IMR-90 (cell line): ENCODE measurements around the gene NEFH. TPM values are rescaled to one million over a fixed set of nuclear protein-coding genes. Genes with fewer than 3 reads are reported as not detected.

Experiments used
- ATAC-seq: fragments of 200-7000 bp; cut with Tn5 transposase; 2 replicates; pipeline ENCODE4 v1.9.1; 2020; ENCODE audit warnings: low read depth, mild to moderate bottlenecking, moderate library complexity
- BruUV-seq: library from RNA; stranded (reverse); fragments of 400-500 nt; replicated peaks from 2 replicates; lab custom pipeline; 2021; lab: Mats Ljungman, UMichigan
- CTCF ChIA-PET: fragments of 300-600 bp; formaldehyde crosslinking; extraction: SDS; loops from one replicate; lab custom pipeline; 2021; ENCODE audit warnings: antibody characterized with exemption; lab: Yijun Ruan, JAX
- POLR2A ChIA-PET: fragments of 300-600 bp; sonication (Branson Sonifier 250); formaldehyde crosslinking; loops from one replicate; lab custom pipeline; 2022; ENCODE audit warnings: antibody characterized with exemption; ENCODE audit not compliant: unreplicated experiment; lab: Charles Lee
- DNase-seq: peaks from one replicate; pipeline ENCODE4 v3.0.0; 2013
- H2AFZ ChIP-seq: replicated peaks from 2 replicates; pipeline ENCODE3; 2013; ENCODE audit warnings: low read length, mild to moderate bottlenecking; ENCODE audit not compliant: poor library complexity
- H2AK5ac ChIP-seq: 2 replicates; pipeline ENCODE4 v1.6.1; 2013; ENCODE audit warnings: low read depth, low read length, inconsistent platforms
- H2AK9ac ChIP-seq: replicated peaks from 2 replicates; pipeline ENCODE3; 2013; ENCODE audit warnings: mild to moderate bottlenecking, low read depth, low read length, moderate library complexity; ENCODE audit not compliant: poor library complexity
- H2BK120ac ChIP-seq: 2 replicates; pipeline ENCODE4 v1.6.1; 2013; ENCODE audit warnings: low read depth, low read length, inconsistent platforms
- H2BK15ac ChIP-seq: 3 replicates; pipeline ENCODE4 v1.6.1; 2013; ENCODE audit warnings: low read depth, low read length, inconsistent platforms
- H2BK20ac ChIP-seq: 2 replicates; pipeline ENCODE4 v1.6.1; 2013; ENCODE audit warnings: low read depth, mild to moderate bottlenecking, inconsistent platforms, low read length, moderate library complexity
- H2BK5ac ChIP-seq: 2 replicates; pipeline ENCODE4 v1.6.1; 2013; ENCODE audit warnings: mild to moderate bottlenecking, low read depth, low read length, inconsistent platforms; ENCODE audit not compliant: poor library complexity, severe bottlenecking
- H3K14ac ChIP-seq: replicated peaks from 2 replicates; pipeline ENCODE4 v1.6.1; 2013; ENCODE audit warnings: low read depth, low read length, inconsistent platforms
- H3K18ac ChIP-seq: 2 replicates; pipeline ENCODE4 v1.6.1; 2013; ENCODE audit warnings: low read depth, low read length, control low read depth
- H3K23ac ChIP-seq: 2 replicates; pipeline ENCODE4 v1.6.1; 2013; ENCODE audit warnings: low read depth, low read length, inconsistent platforms
- H3K27ac ChIP-seq: 2 replicates; pipeline ENCODE4 v1.5.1; 2013; ENCODE audit warnings: mild to moderate bottlenecking, control low read depth, low read length; ENCODE audit not compliant: insufficient read depth
- H3K27me3 ChIP-seq: 2 replicates; pipeline ENCODE4 v1.6.1; 2013; ENCODE audit warnings: low read length; ENCODE audit not compliant: control insufficient read depth, insufficient read depth
- H3K36me3 ChIP-seq: 2 replicates; pipeline ENCODE4 v1.6.1; 2013; ENCODE audit warnings: low read length, mixed read lengths; ENCODE audit not compliant: control insufficient read depth, insufficient read depth
- H3K4ac ChIP-seq: 2 replicates; pipeline ENCODE4 v1.6.1; 2013; ENCODE audit warnings: low read depth, low read length, inconsistent platforms
- H3K4me1 ChIP-seq: 2 replicates; pipeline ENCODE4 v1.6.1; 2013; ENCODE audit warnings: low read length, mixed read lengths; ENCODE audit not compliant: control insufficient read depth, insufficient read depth
- H3K4me2 ChIP-seq: 2 replicates; pipeline ENCODE4 v1.6.1; 2013; ENCODE audit warnings: low read depth, mild to moderate bottlenecking, control low read depth, low read length, moderate library complexity
- H3K4me3 ChIP-seq: 2 replicates; pipeline ENCODE4 v1.5.1; 2013; ENCODE audit warnings: low read depth, mild to moderate bottlenecking, control low read depth, low read length, moderate library complexity; ENCODE audit not compliant: insufficient read depth
- H3K56ac ChIP-seq: 2 replicates; pipeline ENCODE4 v1.6.1; 2013; ENCODE audit warnings: low read length, inconsistent platforms; ENCODE audit not compliant: insufficient read depth; ENCODE audit errors: extremely low read depth
- H3K79me1 ChIP-seq, 2 experiments: 2 replicates each; pipeline ENCODE4 v1.6.1; 2013; ENCODE audit warnings: low read length in 2 of 2, inconsistent platforms in 1 of 2, low read depth in 1 of 2
- H3K9ac ChIP-seq: 2 replicates; pipeline ENCODE4 v1.6.1; 2013; ENCODE audit warnings: low read depth, low read length, control low read depth
- H3K9me1 ChIP-seq: 2 replicates; pipeline ENCODE4 v1.6.1; 2013; ENCODE audit warnings: low read length, inconsistent platforms; ENCODE audit not compliant: insufficient read depth
- H3K9me3 ChIP-seq: 2 replicates; pipeline ENCODE4 v1.6.1; 2013; ENCODE audit warnings: low read length; ENCODE audit not compliant: control insufficient read depth, insufficient read depth
- H4K20me1 ChIP-seq: 2 replicates; pipeline ENCODE4 v1.6.1; 2013; ENCODE audit warnings: low read length, inconsistent platforms; ENCODE audit not compliant: insufficient read depth
- H4K5ac ChIP-seq: 2 replicates; pipeline ENCODE4 v1.6.1; 2013; ENCODE audit warnings: mild to moderate bottlenecking, low read depth, low read length, control low read depth
- H4K8ac ChIP-seq, 2 experiments: 2 replicates each; pipeline ENCODE4 v1.6.1; 2013; ENCODE audit warnings: low read depth in 2 of 2, low read length in 2 of 2, control low read depth in 1 of 2, inconsistent platforms in 1 of 2
- H4K91ac ChIP-seq: 2 replicates; pipeline ENCODE4 v1.6.1; 2013; ENCODE audit warnings: low read depth, low read length, inconsistent platforms; ENCODE audit not compliant: insufficient read depth
- BHLHE40 ChIP-seq: fragments of 150-350 bp; IDR thresholded peaks from 2 replicates; pipeline ENCODE4 v1.6.1; 2016; ENCODE audit warnings: mild to moderate bottlenecking, low read depth, low read length
- FOS ChIP-seq: fragments of 150-350 bp; IDR thresholded peaks from 2 replicates; pipeline ENCODE4 v1.6.1; 2016; ENCODE audit warnings: low read depth, low read length
- MAFK ChIP-seq: IDR thresholded peaks from 2 replicates; pipeline ENCODE4 v1.6.1; 2012; ENCODE audit warnings: low read depth, low read length, improper control_type of control experiment
- MAZ ChIP-seq: IDR thresholded peaks from 2 replicates; pipeline ENCODE4 v1.6.1; 2012; ENCODE audit warnings: low read depth, mild to moderate bottlenecking, low read length, improper control_type of control experiment, moderate library complexity, borderline replicate concordance
- MXI1 ChIP-seq: IDR thresholded peaks from 2 replicates; pipeline ENCODE4 v1.6.1; 2012; ENCODE audit warnings: low read depth, mild to moderate bottlenecking, low read length, moderate library complexity, borderline replicate concordance
- RAD21 ChIP-seq: IDR thresholded peaks from 2 replicates; pipeline ENCODE4 v1.6.1; 2012; ENCODE audit warnings: low read length, improper control_type of control experiment
- RFX5 ChIP-seq: IDR thresholded peaks from 2 replicates; pipeline ENCODE4 v1.8.0; 2012; ENCODE audit warnings: low read depth, mild to moderate bottlenecking, low read length, moderate library complexity
- SMC3 ChIP-seq: fragments of 150-350 bp; IDR thresholded peaks from 2 replicates; pipeline ENCODE4 v1.6.1; 2016; ENCODE audit warnings: low read depth, mild to moderate bottlenecking, antibody characterized with exemption, low read length, moderate library complexity
- WGBS, 2 experiments: methylation state at CpG; one replicate each; pipeline versions ENCODE4 v1.1.5 to v1.1.7; 2013; ENCODE audit warnings: missing lambda C conversion rate in 2 of 2; ENCODE audit not compliant: insufficient read length in 1 of 2; ENCODE audit errors: extremely low coverage in 2 of 2; 5-methylcytosine and 5-hydroxymethylcytosine counted together
- dilution Hi-C: fragments of 300-500 bp; cut with HindIII; formaldehyde crosslinking; loops from one replicate; pipeline ENCODE4 v1.14.3; 2018; ENCODE audit warnings: low sequenced_read_pairs; ENCODE audit not compliant: unreplicated experiment
- in situ Hi-C: fragments of 300-500 bp; cut with MboI; formaldehyde crosslinking; loops from 3 replicates; pipeline ENCODE4 v1.14.3; 2019; ENCODE audit warnings: low sequenced_read_pairs, inconsistent platforms, mixed read lengths
- intact Hi-C: fragments of 100-400 bp; cut with micrococcal nuclease; formaldehyde crosslinking; loops from 2 replicates; pipeline ENCODE4 v1.10.0; 2022
- polyA plus RNA-seq, 3 experiments: library from polyadenylated mRNA; depleted of rRNA; stranded (reverse); fragments of >200 nt; gene quantifications; 2 replicates each; pipeline ENCODE4 v1.2.3, GENCODE V29; 2012; ENCODE audit warnings: low replicate concordance in 1 of 3
- total RNA-seq: library from RNA; depleted of rRNA; stranded (reverse); fragments of >200 nt; gene quantifications from 2 replicates; pipeline ENCODE4 v1.2.3, GENCODE V29; 2012

Gene NEFH
- total and polyA plus RNA-seq, 2 of the 4 experiments (the other 2 are of a cell fraction), result 1.3 to 2.9 TPM

GRCh38 chr22:29478326-29479276 is 1.4 kb upstream of the NEFH start:
- Histone ChIP-seq H4K20me1 (peaks cover 13% of the 10 kb centered on the region; the same call in 1 of the 2 replicates), H2AK9ac (no peak overlapping the region), H3K9me1 (no peaks in the 10 kb centered on the region), H3K27me3 (peaks cover 70% of the 10 kb centered on the region), H3K4ac (no peak overlapping the region), H3K18ac (no peak overlapping the region), H4K8ac (no peak overlapping the region), H2BK15ac (no peak overlapping the region), H3K9ac (no peak overlapping the region), H2BK5ac (no peak overlapping the region), H3K23ac (no peak overlapping the region), H2AK5ac (no peak overlapping the region), H3K56ac (no peak overlapping the region), H3K4me2 (no peak overlapping the region), H3K9me3 (no peaks in the 10 kb centered on the region), H2BK120ac (no peak overlapping the region), H3K4me1 (no peaks in the 10 kb centered on the region), H3K36me3 (no peaks in the 10 kb centered on the region), H4K91ac (no peak overlapping the region), H2AFZ (no peak overlapping the region), H3K4me3 (no peak overlapping the region), H4K5ac (no peak overlapping the region), H3K14ac (no peak overlapping the region), H3K27ac (no peak overlapping the region), H2BK20ac (no peak overlapping the region), H3K79me1 (no peaks in the 10 kb centered on the region)
- BruUV-seq, result no TSS peak
- dilution Hi-C loops, result no loop called here
- no peak for DNase-seq
- peak; percentile 67 for ATAC-seq
- WGBS, 2 experiments, result 7% methylated on average over 5 of the region's 21 CpGs; no CpG with 5 or more reads in 1 of the 2 experiments
- in situ Hi-C loops, result no loop called here
- TF ChIP-seq MAFK (no peak), BHLHE40 (no peak), SMC3 (no peak), RAD21 (no peak), RFX5 (no peak), MAZ (peak; percentile 16; the same call in 1 of the 2 replicates), FOS (no peak), MXI1 (no peak)
- CTCF ChIA-PET, result no interaction called here
- intact Hi-C loops, result no loop called here
- POLR2A ChIA-PET, result no interaction called here
